WTC11 (cell line): ENCODE results near the gene STK11. TPM values are rescaled to one million over a fixed set of nuclear protein-coding genes. Genes with fewer than 3 reads are reported as not detected.

Source experiments
- CDX4 ChIP-seq: fragments of 250-450 bp; sonication (Bioruptor Pico); IDR thresholded peaks from 2 replicates; pipeline ENCODE4 v1.9.0; 2021; ENCODE audit warnings: moderate library complexity, mild to moderate bottlenecking, inconsistent platforms, borderline replicate concordance
- CREB1 ChIP-seq: sonication (generic); formaldehyde crosslinking; IDR thresholded peaks from 2 replicates; pipeline ENCODE4 v1.8.0; 2023; ENCODE audit warnings: mild to moderate bottlenecking, missing genetic modification reagents
- CREM ChIP-seq: sonication (generic); formaldehyde crosslinking; IDR thresholded peaks from 2 replicates; pipeline ENCODE4 v1.8.1; 2022; ENCODE audit warnings: mild to moderate bottlenecking, missing genetic modification reagents, moderate library complexity
- E2F4 ChIP-seq: sonication (generic); formaldehyde crosslinking; IDR thresholded peaks from 2 replicates; pipeline ENCODE4 v1.8.1; 2022; ENCODE audit warnings: low read depth, mild to moderate bottlenecking, moderate library complexity, missing genetic modification reagents, borderline replicate concordance
- E2F5 ChIP-seq: sonication (generic); formaldehyde crosslinking; IDR thresholded peaks from 2 replicates; pipeline ENCODE4 v1.8.1; 2022; ENCODE audit warnings: mild to moderate bottlenecking, moderate library complexity, missing genetic modification reagents
- ETV6 ChIP-seq: sonication (generic); formaldehyde crosslinking; IDR thresholded peaks from 2 replicates; pipeline ENCODE4 v1.8.1; 2022; ENCODE audit warnings: mild to moderate bottlenecking, missing genetic modification reagents
- FOXJ3 ChIP-seq: sonication (generic); formaldehyde crosslinking; IDR thresholded peaks from 2 replicates; pipeline ENCODE4 v1.9.0; 2021; ENCODE audit warnings: missing genetic modification reagents, mild to moderate bottlenecking, borderline replicate concordance
- FOXP4 ChIP-seq: sonication (generic); formaldehyde crosslinking; IDR thresholded peaks from 2 replicates; pipeline ENCODE4 v1.8.0; 2022; ENCODE audit warnings: mild to moderate bottlenecking, missing genetic modification reagents
- HMGA2 ChIP-seq: fragments of 250-450 bp; sonication (Bioruptor Pico); IDR thresholded peaks from 2 replicates; pipeline ENCODE4 v1.4.0; 2021; ENCODE audit warnings: mild to moderate bottlenecking, moderate library complexity
- HMGXB4 ChIP-seq: sonication (generic); formaldehyde crosslinking; IDR thresholded peaks from 2 replicates; pipeline ENCODE4 v1.8.1; 2023; ENCODE audit warnings: mild to moderate bottlenecking, moderate library complexity, missing genetic modification reagents
- JAZF1 ChIP-seq: fragments of 250-450 bp; sonication (Bioruptor Pico); IDR thresholded peaks from 2 replicates; pipeline ENCODE4 v1.9.0; 2021; ENCODE audit warnings: moderate library complexity, mild to moderate bottlenecking, inconsistent platforms
- KAT7 ChIP-seq: sonication (generic); formaldehyde crosslinking; IDR thresholded peaks from 2 replicates; pipeline ENCODE4 v1.8.1; 2023; ENCODE audit warnings: missing genetic modification reagents, mild to moderate bottlenecking, borderline replicate concordance
- MAX ChIP-seq: sonication (generic); formaldehyde crosslinking; IDR thresholded peaks from 2 replicates; pipeline ENCODE4 v1.8.0; 2022; ENCODE audit warnings: mild to moderate bottlenecking, missing genetic modification reagents
- NFE2L1 ChIP-seq: sonication (generic); formaldehyde crosslinking; IDR thresholded peaks from 2 replicates; pipeline ENCODE4 v1.8.1; 2023; ENCODE audit warnings: missing genetic modification reagents
- SMAD3 ChIP-seq: sonication (generic); formaldehyde crosslinking; IDR thresholded peaks from 2 replicates; pipeline ENCODE4 v1.8.0; 2022; ENCODE audit warnings: missing genetic modification reagents, mild to moderate bottlenecking, borderline replicate concordance
- STAT6 ChIP-seq: sonication (generic); formaldehyde crosslinking; conservative IDR thresholded peaks from 2 replicates; pipeline ENCODE4 v1.8.1; 2023; ENCODE audit warnings: mild to moderate bottlenecking, low read depth, missing genetic modification reagents, moderate library complexity
- TP53 ChIP-seq: sonication (generic); formaldehyde crosslinking; IDR thresholded peaks from 2 replicates; pipeline ENCODE4 v1.8.1; 2023; ENCODE audit warnings: mild to moderate bottlenecking, missing genetic modification reagents
- USF1 ChIP-seq: sonication (generic); formaldehyde crosslinking; IDR thresholded peaks from 2 replicates; pipeline ENCODE4 v1.8.0; 2022; ENCODE audit warnings: mild to moderate bottlenecking, missing genetic modification reagents
- ZBTB43 ChIP-seq: sonication (generic); formaldehyde crosslinking; IDR thresholded peaks from 2 replicates; pipeline ENCODE4 v1.8.1; 2023; ENCODE audit warnings: mild to moderate bottlenecking, missing genetic modification reagents
- ZNF138 ChIP-seq: sonication (generic); formaldehyde crosslinking; conservative IDR thresholded peaks from 2 replicates; pipeline ENCODE4 v1.8.1; 2022; ENCODE audit warnings: mild to moderate bottlenecking, moderate library complexity, missing genetic modification reagents
- ZNF232 ChIP-seq: sonication (generic); formaldehyde crosslinking; IDR thresholded peaks from 2 replicates; pipeline ENCODE4 v1.8.0; 2022; ENCODE audit warnings: mild to moderate bottlenecking, missing genetic modification reagents
- ZNF317 ChIP-seq: sonication (generic); formaldehyde crosslinking; IDR thresholded peaks from 2 replicates; pipeline ENCODE4 v1.8.1; 2023; ENCODE audit warnings: low read depth, mild to moderate bottlenecking, moderate library complexity, missing genetic modification reagents, borderline replicate concordance
- ZNF425 ChIP-seq: fragments of 250-450 bp; sonication (Bioruptor Pico); conservative IDR thresholded peaks from 2 replicates; pipeline ENCODE4 v1.9.0; 2021; ENCODE audit warnings: mild to moderate bottlenecking
- ZNF671 ChIP-seq: fragments of 250-450 bp; sonication (Bioruptor Pico); IDR thresholded peaks from 2 replicates; pipeline ENCODE4 v1.8.0; 2021; ENCODE audit warnings: mild to moderate bottlenecking
- total RNA-seq: library from RNA; stranded (reverse); gene quantifications from 3 replicates; pipeline ENCODE4 v1.2.3, GENCODE V29; 2021

STK11 gene
- total RNA-seq, 1 experiment from 2014 or later = 112 TPM

GRCh38 chr19:1248139-1248785, 42.7 kb downstream of the STK11 start, which contains the start of gene MIDN (continued):
- no peak for TF ChIP-seq STAT6 (CRISPR knock-in tag)
- no peak for TF ChIP-seq ZNF671 (CRISPR knock-in tag)
- TF ChIP-seq HMGXB4 = peak; percentile 0; the same call in 1 of the 2 replicates
- TF ChIP-seq E2F4 (CRISPR knock-in tag) = no peak
- no peak for TF ChIP-seq E2F5
- TF ChIP-seq ZNF138 (CRISPR knock-in tag) = no peak
- TF ChIP-seq SMAD3 (CRISPR knock-in tag) = no peak
- no peak for TF ChIP-seq ZNF317 (CRISPR knock-in tag)
- no peak for TF ChIP-seq JAZF1 (CRISPR knock-in tag)
- no peak for TF ChIP-seq FOXJ3 (CRISPR knock-in tag)
- TF ChIP-seq FOXP4 (CRISPR knock-in tag) = 0 out of 2 replicates have a peak, but pooled peaks have one; percentile 12
- TF ChIP-seq MAX (CRISPR knock-in tag) = 0 out of 2 replicates have a peak, but pooled peaks have one; percentile 68
- no peak for TF ChIP-seq ZNF232
- no peak for TF ChIP-seq KAT7 (CRISPR knock-in tag)
- TF ChIP-seq NFE2L1 (CRISPR knock-in tag) = no peak
- TF ChIP-seq USF1 (CRISPR knock-in tag) = no peak
- TF ChIP-seq HMGA2 = no peak
- TF ChIP-seq CDX4 (CRISPR knock-in tag) = no peak
- 0 out of 2 replicates have a peak, but pooled peaks have one; percentile 68 for TF ChIP-seq TP53 (CRISPR knock-in tag)
- no peak for TF ChIP-seq ZNF425 (CRISPR knock-in tag)
- TF ChIP-seq ETV6 (CRISPR knock-in tag) = no peak; the same call in 1 of the 2 replicates
- TF ChIP-seq ZBTB43 = peak; percentile 2; the same call in 1 of the 2 replicates
- TF ChIP-seq CREM (CRISPR knock-in tag) = no peak
- TF ChIP-seq CREB1 (CRISPR knock-in tag) = no peak
